ENCODE data around the gene ZNF280A.

DNA sequence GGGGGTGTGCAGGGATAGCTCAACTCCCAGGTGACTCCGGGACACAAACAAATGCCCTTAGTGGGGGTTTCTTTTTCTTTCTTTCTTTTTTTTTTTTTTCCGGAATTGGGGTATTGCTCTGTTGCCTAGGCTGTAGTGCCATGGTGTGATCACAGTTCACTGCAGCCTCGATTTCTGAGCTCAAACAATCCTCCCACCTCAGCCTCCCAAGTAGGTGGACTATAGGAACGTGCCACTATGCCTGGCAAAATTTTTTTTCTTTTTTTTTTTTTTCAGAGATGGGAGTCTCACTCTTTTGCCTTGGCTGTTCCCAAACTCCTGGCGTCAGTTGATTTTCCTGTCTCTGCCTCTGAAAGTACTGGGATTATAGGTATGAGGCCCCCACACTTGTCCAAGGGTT is 13.8 kb upstream of the ZNF280A start:
- no peak for TF ChIP-seq POLR2A (IDR thresholded peaks at IDR 0.05; ENCODE audit: borderline replicate concordance, extremely low read depth, insufficient read depth, insufficient read length)
- TF ChIP-seq, protein P1, sequence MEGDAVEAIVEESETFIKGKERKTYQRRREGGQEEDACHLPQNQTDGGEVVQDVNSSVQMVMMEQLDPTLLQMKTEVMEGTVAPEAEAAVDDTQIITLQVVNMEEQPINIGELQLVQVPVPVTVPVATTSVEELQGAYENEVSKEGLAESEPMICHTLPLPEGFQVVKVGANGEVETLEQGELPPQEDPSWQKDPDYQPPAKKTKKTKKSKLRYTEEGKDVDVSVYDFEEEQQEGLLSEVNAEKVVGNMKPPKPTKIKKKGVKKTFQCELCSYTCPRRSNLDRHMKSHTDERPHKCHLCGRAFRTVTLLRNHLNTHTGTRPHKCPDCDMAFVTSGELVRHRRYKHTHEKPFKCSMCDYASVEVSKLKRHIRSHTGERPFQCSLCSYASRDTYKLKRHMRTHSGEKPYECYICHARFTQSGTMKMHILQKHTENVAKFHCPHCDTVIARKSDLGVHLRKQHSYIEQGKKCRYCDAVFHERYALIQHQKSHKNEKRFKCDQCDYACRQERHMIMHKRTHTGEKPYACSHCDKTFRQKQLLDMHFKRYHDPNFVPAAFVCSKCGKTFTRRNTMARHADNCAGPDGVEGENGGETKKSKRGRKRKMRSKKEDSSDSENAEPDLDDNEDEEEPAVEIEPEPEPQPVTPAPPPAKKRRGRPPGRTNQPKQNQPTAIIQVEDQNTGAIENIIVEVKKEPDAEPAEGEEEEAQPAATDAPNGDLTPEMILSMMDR (IDR thresholded peaks at IDR 0.05 in 2 of 3, conservative IDR thresholded peaks at IDR 0.05 in 1 of 3; ENCODE audit: borderline replicate concordance in 1 of 3, insufficient read depth in 1 of 3, low read depth in 2 of 3, low read length in 2 of 3): no peak
